Glomerular visceral epithelial cell (primary cell): ENCODE results near the gene MRPS31.
A peak's percentile ranks its signal among the peaks of the same experiment; 100 is the strongest.
"Not testable (repeated sequence)": the region's sequence is repeated elsewhere in the genome, so short reads cannot be mapped to it uniquely, and the experiment has no call there.

Experiments used
- DNase-seq: peaks from one replicate; pipeline ENCODE4 v3.0.0-alpha.2; 2016; ENCODE audit errors: extremely low spot score

The MRPS31 gene

GRCh38 chr13:40758811-40759210 is 12.2 kb downstream of the MRPS31 start:
- no peak for DNase-seq

DNA sequence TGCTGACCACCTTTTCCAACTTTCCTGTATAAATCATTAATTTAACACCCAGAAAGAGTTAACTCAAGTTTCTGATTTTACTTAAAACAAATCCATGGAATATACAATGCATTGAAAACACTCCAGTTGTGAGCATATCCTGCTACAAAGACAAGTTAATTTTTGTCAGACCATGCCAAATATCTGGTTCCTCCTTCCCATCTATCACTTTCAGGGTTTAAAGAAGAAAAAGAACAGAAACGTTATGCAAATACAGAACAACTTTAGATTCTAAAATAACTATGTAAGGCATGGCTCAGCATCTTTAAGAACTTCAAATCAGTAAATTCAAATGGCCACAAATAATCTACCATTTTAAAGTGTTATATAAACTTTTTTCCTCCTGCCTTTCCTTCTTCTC is 14.9 kb downstream of the MRPS31 start:
- DNase-seq, result no peak

GRCh38 chr13:40755082-40755700 is 15.8 kb downstream of the MRPS31 start:
- no peak for DNase-seq

DNA sequence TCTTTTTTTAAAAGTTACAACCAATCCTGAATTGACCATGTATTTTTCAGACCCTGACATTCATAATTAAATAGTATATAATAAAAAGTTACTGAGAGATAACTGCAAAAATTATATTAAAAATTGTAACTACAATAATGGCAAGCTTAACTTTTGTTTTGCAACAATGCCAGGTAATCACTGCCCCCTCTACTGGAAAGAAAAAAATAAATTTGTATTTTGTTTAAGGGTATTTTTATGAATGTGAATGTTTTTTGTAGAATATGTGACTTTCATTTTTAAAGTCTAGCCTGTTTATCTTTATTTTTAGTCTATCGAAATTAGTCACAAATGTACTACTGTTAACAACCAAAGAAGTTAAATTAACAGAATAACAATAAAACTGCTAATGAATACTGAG is 21.7 kb downstream of the MRPS31 start:
- no peak for DNase-seq

DNA sequence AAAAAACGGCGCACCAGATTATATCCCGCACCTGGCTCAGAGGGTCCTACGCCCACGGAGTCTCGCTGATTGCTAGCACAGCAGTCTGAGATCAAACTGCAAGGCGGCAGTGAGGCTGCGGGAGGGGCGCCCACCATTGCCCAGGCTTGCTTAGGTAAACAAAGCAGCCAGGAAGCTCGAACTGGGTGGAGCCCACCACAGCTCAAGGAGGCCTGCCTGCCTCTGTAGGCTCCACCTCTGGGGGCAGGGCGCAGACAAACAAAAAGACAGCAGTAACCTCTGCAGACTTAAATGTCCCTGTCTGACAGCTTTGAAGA is 35.8 kb downstream of the MRPS31 start:
- DNase-seq, result not testable (repeated sequence)

- DNase-seq, result not testable (repeated sequence)
Measured at GRCh38 chr13:40734536-40735231, 36.3 kb downstream of the MRPS31 start.

- no peak for DNase-seq
Measured at GRCh38 chr13:40732658-40733057, 38.3 kb downstream of the MRPS31 start.

GRCh38 chr13:40728595-40728994 is 42.4 kb downstream of the MRPS31 start:
- DNase-seq, result no peak

DNA sequence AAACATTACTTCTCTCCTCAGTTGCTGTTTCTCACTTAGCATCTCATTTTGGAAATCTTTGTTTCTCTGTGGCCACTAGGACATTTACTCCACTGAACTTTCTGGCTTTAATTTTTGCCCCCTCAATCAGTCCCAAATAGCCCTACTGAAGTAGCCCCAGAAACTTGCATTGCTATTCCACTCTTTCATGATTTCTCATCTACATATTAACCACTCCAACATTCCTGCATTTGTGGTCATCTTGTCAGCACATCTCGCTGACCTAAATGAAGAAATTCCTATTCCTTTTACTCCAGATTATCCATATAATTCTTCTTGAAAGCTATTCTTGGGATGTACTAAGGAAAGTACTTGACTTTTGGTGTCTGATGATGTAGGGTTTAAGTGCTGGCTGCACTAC is 56.6 kb downstream of the MRPS31 start:
- DNase-seq, result not testable (repeated sequence)

DNA sequence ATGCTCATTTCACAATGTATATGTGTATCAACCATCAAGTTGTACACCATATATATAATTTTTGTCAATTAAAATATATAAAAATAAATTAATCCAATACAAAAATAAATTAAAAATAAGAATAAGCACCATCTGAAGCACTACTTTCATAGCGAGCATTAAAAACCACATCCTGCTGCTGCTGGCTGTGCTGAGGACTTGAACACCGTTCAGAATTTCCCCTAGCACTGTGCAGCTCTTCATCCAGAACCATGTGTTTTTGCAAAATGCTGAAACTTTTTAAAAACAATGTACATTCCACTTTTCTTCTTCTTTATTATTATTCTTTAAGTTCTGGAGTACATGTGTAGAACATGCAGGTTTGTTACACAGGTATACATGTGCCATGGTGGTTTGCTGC is 64.6 kb downstream of the MRPS31 start:
- DNase-seq, result no peak

GRCh38 chr13:40697711-40698110 is 73.3 kb downstream of the MRPS31 start:
- no peak for DNase-seq

GRCh38 chr13:40694426-40694825 is 76.6 kb downstream of the MRPS31 start:
- no peak for DNase-seq

DNA sequence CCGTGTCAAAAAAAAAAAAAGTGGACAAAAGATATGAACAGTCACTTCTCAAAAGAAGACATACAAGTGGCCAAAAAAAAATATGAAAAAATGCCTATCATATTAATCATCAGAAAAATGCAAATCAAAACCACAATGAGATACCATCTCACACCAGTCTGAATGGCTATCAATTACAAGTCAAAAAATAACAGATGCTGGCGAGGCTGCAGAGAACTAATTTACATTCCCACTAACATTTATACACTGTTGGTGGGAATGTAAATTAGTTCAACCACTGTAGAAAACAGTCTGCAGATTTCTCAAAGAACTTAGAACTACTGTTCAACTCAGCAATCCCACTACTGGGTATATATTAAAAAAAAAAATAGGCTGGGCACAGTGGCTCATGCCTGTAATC is 78.0 kb downstream of the MRPS31 start:
- peak; percentile 23 for DNase-seq

DNA sequence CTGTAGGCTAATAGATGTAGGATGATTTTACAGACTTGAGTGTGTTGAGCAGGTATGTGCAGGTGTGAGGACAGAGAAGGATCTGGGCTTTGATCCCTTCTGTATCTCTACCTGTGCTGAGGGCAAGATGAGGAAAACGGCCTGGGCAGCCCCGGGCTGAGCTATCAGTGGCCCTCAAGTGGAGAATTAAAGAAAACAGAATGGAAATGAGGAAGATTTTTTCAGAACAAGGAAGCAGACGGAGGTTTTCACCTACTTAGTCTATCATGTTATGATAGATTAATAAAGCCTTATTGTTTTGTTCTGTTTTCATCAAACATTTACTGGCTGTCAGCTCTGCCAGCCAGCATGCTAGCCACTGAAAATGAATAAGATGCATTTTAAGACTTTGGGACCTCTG is 82.2 kb downstream of the MRPS31 start:
- DNase-seq, result no peak

GRCh38 chr13:40682449-40683240 is 88.3 kb downstream of the MRPS31 start:
- DNase-seq, result peak; percentile 17

- no peak for DNase-seq
Measured at GRCh38 chr13:40681341-40682146, 89.4 kb downstream of the MRPS31 start.

DNA sequence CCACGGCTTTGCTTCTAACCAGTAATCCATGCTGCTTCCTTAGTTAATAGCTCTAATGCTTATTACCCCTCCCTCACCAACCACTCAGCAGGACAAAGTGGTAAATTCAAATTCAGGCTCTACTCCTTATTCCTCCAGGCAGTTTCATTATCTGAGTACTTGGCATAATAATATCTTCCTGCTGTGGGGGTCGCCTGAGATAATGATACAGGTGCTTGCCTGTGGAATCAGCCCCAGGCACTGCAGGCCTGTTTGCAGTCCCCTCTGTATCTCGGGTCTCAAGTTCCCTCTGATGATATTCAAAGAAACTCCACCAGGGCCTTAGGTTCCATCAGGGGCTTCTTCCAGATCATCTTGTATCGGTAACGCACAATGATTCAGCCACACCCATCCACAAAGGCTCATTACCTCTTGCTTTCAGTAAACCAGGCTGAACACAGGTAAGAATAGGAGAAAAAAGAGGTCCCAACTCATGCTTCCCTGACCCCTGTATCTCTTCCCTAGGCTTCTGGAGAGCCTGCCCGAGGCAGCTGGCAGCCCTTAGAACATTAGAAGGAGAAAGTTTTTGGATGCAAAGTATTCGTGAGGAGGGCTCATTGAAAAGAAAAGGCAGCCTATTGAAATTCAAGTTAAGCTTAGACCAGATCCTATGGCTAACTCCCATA is 90.2 kb downstream of the MRPS31 start:
- DNase-seq, result no peak

DNA sequence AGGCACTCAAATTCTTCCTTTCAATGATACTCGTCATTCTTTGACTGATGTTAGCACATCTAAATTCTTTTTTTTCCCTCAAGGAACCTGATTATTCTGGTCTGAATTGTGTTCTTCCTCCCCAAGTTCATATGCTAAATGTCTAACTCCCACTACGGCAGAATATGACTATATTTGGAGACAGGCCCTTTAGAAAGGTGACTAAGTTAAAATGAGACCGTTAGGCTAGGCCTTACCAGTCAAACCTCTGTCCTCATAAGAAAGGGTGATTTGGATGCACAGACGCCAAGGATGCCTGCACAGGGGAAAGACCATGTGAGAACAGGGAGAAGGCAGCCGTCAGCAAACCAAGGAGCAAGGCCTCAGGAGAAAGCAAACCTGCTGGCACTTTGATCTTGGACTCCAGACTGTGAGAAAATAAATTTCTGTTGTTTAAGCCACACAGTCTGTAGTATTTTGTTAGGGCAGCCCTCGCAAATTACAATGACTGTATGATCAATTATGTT is 91.5 kb downstream of the MRPS31 start:
- no peak for DNase-seq
